GM12878 (cell line): ENCODE measurements around the gene ATXN7L1. TPM values are rescaled to one million over a fixed set of nuclear protein-coding genes. Genes with fewer than 3 reads are reported as not detected.
A peak's percentile ranks its signal among the peaks of the same experiment; 100 is the strongest.

Experiments used
- ASH2L ChIP-seq: fragments of 300-600, 200-600 bp; sonication (generic); IDR thresholded peaks from 2 replicates; pipeline ENCODE4 v1.6.1; 2017; ENCODE audit warnings: low read depth, mild to moderate bottlenecking, borderline replicate concordance
- CHD2 ChIP-seq: IDR thresholded peaks from 2 replicates; pipeline ENCODE4 v1.6.1; 2011; ENCODE audit warnings: low read depth, low read length, improper control_type of control experiment, borderline replicate concordance
- CREB1 ChIP-seq: IDR thresholded peaks from 2 replicates; pipeline ENCODE4 v1.6.1; 2012; ENCODE audit warnings: low read depth, mild to moderate bottlenecking, inconsistent platforms
- CTCF ChIP-seq, 3 experiments: IDR thresholded peaks in 2 of 3; conservative IDR thresholded peaks in 1 of 3; 2 replicates each; pipeline ENCODE4 v1.5.1; 2011; ENCODE audit warnings: low read depth in 3 of 3, low read length in 3 of 3, mild to moderate bottlenecking in 3 of 3, control low read depth in 2 of 3, moderate library complexity in 2 of 3, inconsistent platforms in 1 of 3, mixed read lengths in 1 of 3; ENCODE audit not compliant: control insufficient read depth in 2 of 3, insufficient read depth in 1 of 3; ENCODE audit errors: extremely low read depth in 1 of 3
- EGR1 ChIP-seq, 2 experiments: IDR thresholded peaks; 1 replicate in 1 of 2; 2 replicates in 1 of 2; pipeline ENCODE4 v1.6.1; 2011 to 2012; ENCODE audit warnings: low read depth in 2 of 2, low read length in 2 of 2, borderline replicate concordance in 1 of 2, mild to moderate bottlenecking in 1 of 2, moderate library complexity in 1 of 2
- EZH2 ChIP-seq: IDR thresholded peaks from 2 replicates; pipeline ENCODE4 v1.6.1; 2012; ENCODE audit warnings: low read depth, mild to moderate bottlenecking, control low read depth, inconsistent platforms, low read length, borderline replicate concordance; ENCODE audit not compliant: control insufficient read depth
- MAX ChIP-seq: IDR thresholded peaks from 2 replicates; pipeline ENCODE4 v1.6.1; 2012; ENCODE audit warnings: low read depth, low read length, improper control_type of control experiment
- NFIC ChIP-seq: IDR thresholded peaks from 2 replicates; pipeline ENCODE4 v1.6.1; 2012; ENCODE audit warnings: low read depth, mild to moderate bottlenecking, inconsistent platforms, low read length, moderate library complexity
- NKRF ChIP-seq: fragments of 450-650 bp; conservative IDR thresholded peaks from 2 replicates; pipeline ENCODE4 v1.6.1; 2017; ENCODE audit warnings: mild to moderate bottlenecking, moderate library complexity
- POU2F2 ChIP-seq: IDR thresholded peaks from 3 replicates; pipeline ENCODE4 v1.6.1; 2011; ENCODE audit warnings: low read depth, mild to moderate bottlenecking, low read length, borderline replicate concordance
- REST ChIP-seq: IDR thresholded peaks from 2 replicates; pipeline ENCODE4 v1.6.1; 2012; ENCODE audit warnings: mild to moderate bottlenecking, low read depth, low read length
- SMAD1 ChIP-seq: fragments of 450-650 bp; IDR thresholded peaks from 2 replicates; pipeline ENCODE4 v1.6.1; 2018; ENCODE audit warnings: mild to moderate bottlenecking, low read depth; ENCODE audit not compliant: partially characterized antibody
- SMC3 ChIP-seq: IDR thresholded peaks from 2 replicates; pipeline ENCODE4 v1.6.1; 2011; ENCODE audit warnings: low read length, improper control_type of control experiment, borderline replicate concordance
- TBL1XR1 ChIP-seq: IDR thresholded peaks from 2 replicates; pipeline ENCODE4 v1.6.1; 2012; ENCODE audit warnings: low read depth, low read length, improper control_type of control experiment
- ZBTB11 ChIP-seq: fragments of 450-650 bp; formaldehyde crosslinking; IDR thresholded peaks from 2 replicates; pipeline ENCODE4 v1.5.0; 2022; ENCODE audit warnings: mild to moderate bottlenecking, missing genetic modification characterization
- ZSCAN29 ChIP-seq: fragments of 450-650 bp; IDR thresholded peaks from 2 replicates; pipeline ENCODE4 v1.6.1; 2017; ENCODE audit warnings: mild to moderate bottlenecking, moderate library complexity
- polyA plus RNA-seq, 11 experiments: library from polyadenylated mRNA; depleted of rRNA in 4 of 11; unstranded in 6 of 11; stranded (reverse) in 5 of 11; fragments of >200 nt; fragmentation: Nextera tagmentation in 4 of 11; fragmentation: Illumina TruSeq in 1 of 11; extraction: Ambion mirVana in 4 of 11; extraction: Trizol in 1 of 11; gene quantifications; 1 replicate in 1 of 11; 2 replicates in 10 of 11; pipeline versions ENCODE4 v1.2.1 to v1.2.3, GENCODE V29; 2011 to 2016; ENCODE audit warnings: inconsistent platforms in 2 of 11, missing spikeins in 2 of 11, low read depth in 1 of 11
- total RNA-seq, 4 experiments: library from RNA; depleted of rRNA in 3 of 4; stranded (reverse); fragments of >200 nt in 3 of 4; fragmentation: Illumina TruSeq in 1 of 4; extraction: Trizol in 1 of 4; gene quantifications; 2 replicates each; pipeline versions ENCODE4 v1.2.1 to v1.2.3, GENCODE V29; 2013 to 2021

The ATXN7L1 gene
- total and polyA plus RNA-seq, 10 of the 15 experiments (the other 5 are each of a cell fraction or from before 2014, with no cell fraction given): 0.40 to 2.9 (median 1.2) TPM

- TF ChIP-seq EZH2 (no peak; the same call in 1 of the 2 replicates), ZBTB11 (CRISPR knock-in tag) (no peak), CHD2 (peak; percentile 90), TBL1XR1 (peak; percentile 95; the same call in 1 of the 2 replicates), CTCF (IDR thresholded peaks at IDR 0.05 in 2 of 3, conservative IDR thresholded peaks at IDR 0.05 in 1 of 3; ENCODE audit: control insufficient read depth in 2 of 3, extremely low read depth in 1 of 3, insufficient read depth in 1 of 3, low read depth in 3 of 3, low read length in 3 of 3) (no peak), NFIC (peak; percentile 100), EGR1 (IDR thresholded peaks at IDR 0.05; ENCODE audit: borderline replicate concordance in 1 of 2, low read depth in 2 of 2, low read length in 2 of 2) (peak; percentile 37 to 90), NKRF (peak; percentile 44; the same call in 1 of the 2 replicates), SMAD1 (peak; percentile 87), MAX (no peak), CREB1 (peak; percentile 79), ASH2L (0 out of 2 replicates have a peak, but pooled peaks have one; percentile 22), ZSCAN29 (no peak), POU2F2 (peak; percentile 97), REST (no peak), SMC3 (peak; percentile 9; the same call in 1 of the 2 replicates)
Measured at GRCh38 chr7:105808703-105809590, 67.5 kb downstream of the ATXN7L1 start (continued).
